Stomach smooth muscle (tissue), 2 donors: ENCODE data around the gene FHAD1.

Experiments
- H3K27ac ChIP-seq: one replicate; pipeline ENCODE4 v1.7.0; 2013; ENCODE audit warnings: mild to moderate bottlenecking, low read length, inconsistent platforms
- H3K27me3 ChIP-seq, 2 donors: one replicate each; pipeline ENCODE4 v1.7.0; 2013; ENCODE audit warnings: low read length in 2 of 2; ENCODE audit not compliant: insufficient read depth in 2 of 2, control insufficient read depth in 1 of 2
- H3K36me3 ChIP-seq, 2 donors: one replicate each; pipeline ENCODE4 v1.7.0; 2013; ENCODE audit warnings: low read length in 2 of 2; ENCODE audit not compliant: control insufficient read depth in 2 of 2, insufficient read depth in 2 of 2
- H3K4me1 ChIP-seq: one replicate; pipeline ENCODE4 v1.7.0; 2013; ENCODE audit warnings: low read length; ENCODE audit not compliant: control insufficient read depth, insufficient read depth
- H3K4me3 ChIP-seq, 2 donors: one replicate each; pipeline ENCODE4 v1.7.0; 2013; ENCODE audit warnings: low read length in 2 of 2
- H3K9ac ChIP-seq, 2 donors: one replicate each; pipeline ENCODE4 v1.7.0; 2013; ENCODE audit warnings: low read length in 2 of 2, mild to moderate bottlenecking in 1 of 2
- H3K9me3 ChIP-seq, 2 donors: one replicate each; pipeline ENCODE4 v1.7.0; 2013; ENCODE audit warnings: low read length in 2 of 2; ENCODE audit not compliant: control insufficient read depth in 2 of 2
- donor health status: healthy.
- donor health status: Pancreatic carcinoma.

FHAD1 gene

DNA sequence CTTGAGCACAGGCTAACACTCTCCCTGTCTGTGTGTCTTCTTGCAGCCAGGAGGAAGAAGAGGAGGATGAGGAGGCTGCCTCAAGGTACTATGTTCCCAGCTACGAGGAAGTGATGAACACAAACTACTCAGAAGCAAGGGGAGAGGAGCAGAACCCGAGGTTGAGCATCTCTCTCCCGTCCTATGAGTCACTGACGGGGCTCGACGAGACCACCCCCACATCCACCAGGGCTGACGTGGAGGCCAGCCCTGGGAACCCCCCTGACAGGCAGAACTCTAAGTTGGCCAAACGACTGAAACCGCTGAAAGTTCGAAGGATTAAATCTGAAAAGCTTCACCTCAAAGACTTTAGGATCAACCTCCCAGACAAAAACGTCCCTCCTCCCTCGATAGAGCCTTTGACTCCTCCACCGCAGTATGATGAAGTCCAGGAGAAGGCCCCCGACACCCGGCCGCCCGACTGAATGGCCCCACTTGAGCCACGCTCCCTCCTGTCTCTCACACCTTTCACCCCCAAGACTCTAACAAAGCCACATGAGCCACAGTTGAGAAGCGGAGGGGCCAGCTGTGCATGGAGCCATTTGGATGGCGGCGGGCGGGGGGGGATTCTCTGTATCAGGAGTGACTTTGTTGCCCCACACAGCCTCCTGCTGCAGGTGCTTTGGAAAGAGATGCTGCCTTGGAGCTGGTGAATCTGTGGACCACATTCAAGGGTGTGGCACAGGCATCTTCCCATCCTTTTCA is 27.6 kb upstream of the FHAD1 start:
- no peaks in the 10 kb centered on the region for H3K9me3 ChIP-seq
- peaks cover 7 to 17% of the 10 kb centered on the region in 2 donors for H3K36me3 ChIP-seq
- H3K4me3 ChIP-seq, result no peak overlapping the region
- H3K27me3 ChIP-seq, result no peaks in the 10 kb centered on the region
- no peak overlapping the region for H3K9ac ChIP-seq
- no peak overlapping the region for H3K27ac ChIP-seq
- H3K4me1 ChIP-seq, result peaks cover 26% of the 10 kb centered on the region

DNA sequence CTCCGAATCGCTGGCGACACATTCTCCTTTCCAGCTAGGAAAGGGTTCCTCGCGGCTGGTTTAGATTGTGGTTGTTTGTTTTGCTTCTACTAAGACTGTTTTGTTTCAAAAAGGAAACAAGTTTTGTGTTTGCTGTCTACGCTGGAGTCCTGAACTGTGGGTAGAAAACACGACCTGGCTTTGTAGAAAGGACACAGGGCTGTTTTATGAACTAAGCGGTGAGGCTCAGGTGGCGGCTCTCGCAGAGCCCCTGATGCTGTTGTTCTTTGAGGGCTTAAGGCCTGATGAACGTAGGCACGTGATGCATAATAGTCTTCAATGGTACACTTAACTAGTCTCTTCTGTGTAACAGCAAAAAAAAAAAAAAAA is 27.0 kb upstream of the FHAD1 start:
- Histone ChIP-seq H3K4me3 (no peak overlapping the region), H3K9ac (no peak overlapping the region)

GRCh38 chr1:15220825-15221431 is 26.1 kb upstream of the FHAD1 start:
- Histone ChIP-seq H3K27ac (no peak overlapping the region), H3K4me1 (peaks cover 13% of the 10 kb centered on the region), H3K9ac (no peak overlapping the region)

More for the DNA sequence above, 27.0 kb upstream of the FHAD1 start:
- H3K4me1 ChIP-seq, result peaks cover 20% of the 10 kb centered on the region
- H3K36me3 ChIP-seq, result peaks cover 7 to 17% of the 10 kb centered on the region in 2 donors
- H3K27ac ChIP-seq, result no peak overlapping the region
- no peaks in the 10 kb centered on the region for H3K9me3 ChIP-seq
- H3K27me3 ChIP-seq, result no peaks in the 10 kb centered on the region

GRCh38 chr1:15222653-15223303 is 24.2 kb upstream of the FHAD1 start:
- H3K9ac ChIP-seq, result no peak overlapping the region
- H3K4me1 ChIP-seq, result peaks cover 15% of the 10 kb centered on the region
- H3K4me3 ChIP-seq, result no peak overlapping the region
- H3K27me3 ChIP-seq, result no peaks in the 10 kb centered on the region
- H3K27ac ChIP-seq, result no peak overlapping the region
- no peaks in the 10 kb centered on the region for H3K9me3 ChIP-seq
- H3K36me3 ChIP-seq, result peaks cover 7 to 17% of the 10 kb centered on the region in 2 donors

More at GRCh38 chr1:15220825-15221431, 26.1 kb upstream of the FHAD1 start:
- Histone ChIP-seq H3K36me3 (peaks cover 7 to 17% of the 10 kb centered on the region in 2 donors), H3K9me3 (no peaks in the 10 kb centered on the region), H3K27me3 (no peaks in the 10 kb centered on the region), H3K4me3 (no peak overlapping the region)

DNA sequence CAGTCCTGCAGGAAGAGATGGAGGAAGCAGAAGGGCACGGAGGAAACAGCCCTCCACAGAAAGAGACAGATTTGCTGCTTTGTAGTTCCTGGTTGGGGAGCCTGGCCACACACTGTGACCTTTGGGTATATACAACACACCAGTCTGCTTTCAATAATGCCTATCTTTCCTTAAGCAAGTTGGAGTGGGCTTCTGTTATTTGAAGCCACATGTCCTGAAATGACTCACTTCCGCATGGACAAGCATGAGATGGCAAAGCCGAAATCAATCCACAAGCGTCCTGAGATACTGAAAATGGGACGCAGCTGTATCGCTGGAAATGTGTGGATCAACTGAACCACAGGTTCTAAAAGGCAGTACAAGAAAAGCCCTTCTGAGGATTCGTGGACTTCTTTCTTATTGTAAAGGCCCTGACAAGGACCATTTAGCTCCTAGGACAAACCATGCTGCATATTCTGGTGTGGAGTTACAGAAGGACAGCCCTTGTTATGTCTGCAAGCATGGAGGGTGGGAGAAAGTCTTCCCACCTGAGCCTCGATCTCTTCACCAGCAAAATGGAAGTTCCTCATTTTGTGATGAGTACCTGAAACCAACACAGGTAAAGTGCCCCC is 22.7 kb upstream of the FHAD1 start:
- H3K27ac ChIP-seq, result no peak overlapping the region
- peaks cover 4 to 16% of the 10 kb centered on the region in 2 donors for H3K36me3 ChIP-seq
- H3K27me3 ChIP-seq, result no peaks in the 10 kb centered on the region
- H3K4me3 ChIP-seq, result no peak overlapping the region
- H3K9ac ChIP-seq, result no peak overlapping the region
- no peaks in the 10 kb centered on the region for H3K9me3 ChIP-seq
- peaks cover 12% of the 10 kb centered on the region for H3K4me1 ChIP-seq

DNA sequence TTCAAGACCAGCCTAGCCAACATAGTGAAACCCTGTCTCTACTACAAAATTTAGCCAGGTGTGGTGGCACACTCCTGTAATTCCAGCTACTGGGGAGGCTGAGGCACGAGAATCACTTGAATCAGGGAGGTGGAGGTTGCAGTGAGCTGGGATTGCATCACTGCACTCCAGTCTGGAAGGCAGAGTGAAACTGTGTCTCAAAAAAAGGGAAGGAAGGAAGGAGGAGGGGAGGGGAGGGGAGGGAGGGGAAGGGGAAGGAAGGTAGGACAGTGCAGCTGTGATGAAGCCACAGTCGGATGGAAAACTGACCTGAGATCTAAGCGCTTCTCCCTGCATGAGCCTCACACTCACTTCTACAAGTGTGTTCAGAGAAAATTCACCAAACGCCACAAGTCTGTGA is 22.0 kb upstream of the FHAD1 start:
- H3K9me3 ChIP-seq, result no peaks in the 10 kb centered on the region
- H3K4me3 ChIP-seq, result no peak overlapping the region
- no peak overlapping the region for H3K27ac ChIP-seq
- H3K36me3 ChIP-seq, result peaks cover 1 to 10% of the 10 kb centered on the region in 2 donors
- no peaks in the 10 kb centered on the region for H3K27me3 ChIP-seq
- peaks cover 10% of the 10 kb centered on the region for H3K4me1 ChIP-seq
- H3K9ac ChIP-seq, result no peak overlapping the region

GRCh38 chr1:15225461-15225860 is 21.6 kb upstream of the FHAD1 start:
- H3K9me3 ChIP-seq, result no peaks in the 10 kb centered on the region
- peaks cover 10% of the 10 kb centered on the region for H3K4me1 ChIP-seq
- H3K27me3 ChIP-seq, result no peaks in the 10 kb centered on the region
- H3K36me3 ChIP-seq, result peaks cover 0 to 8% of the 10 kb centered on the region in 2 donors
- no peak overlapping the region for H3K9ac ChIP-seq
- H3K27ac ChIP-seq, result no peak overlapping the region
- no peak overlapping the region for H3K4me3 ChIP-seq

DNA sequence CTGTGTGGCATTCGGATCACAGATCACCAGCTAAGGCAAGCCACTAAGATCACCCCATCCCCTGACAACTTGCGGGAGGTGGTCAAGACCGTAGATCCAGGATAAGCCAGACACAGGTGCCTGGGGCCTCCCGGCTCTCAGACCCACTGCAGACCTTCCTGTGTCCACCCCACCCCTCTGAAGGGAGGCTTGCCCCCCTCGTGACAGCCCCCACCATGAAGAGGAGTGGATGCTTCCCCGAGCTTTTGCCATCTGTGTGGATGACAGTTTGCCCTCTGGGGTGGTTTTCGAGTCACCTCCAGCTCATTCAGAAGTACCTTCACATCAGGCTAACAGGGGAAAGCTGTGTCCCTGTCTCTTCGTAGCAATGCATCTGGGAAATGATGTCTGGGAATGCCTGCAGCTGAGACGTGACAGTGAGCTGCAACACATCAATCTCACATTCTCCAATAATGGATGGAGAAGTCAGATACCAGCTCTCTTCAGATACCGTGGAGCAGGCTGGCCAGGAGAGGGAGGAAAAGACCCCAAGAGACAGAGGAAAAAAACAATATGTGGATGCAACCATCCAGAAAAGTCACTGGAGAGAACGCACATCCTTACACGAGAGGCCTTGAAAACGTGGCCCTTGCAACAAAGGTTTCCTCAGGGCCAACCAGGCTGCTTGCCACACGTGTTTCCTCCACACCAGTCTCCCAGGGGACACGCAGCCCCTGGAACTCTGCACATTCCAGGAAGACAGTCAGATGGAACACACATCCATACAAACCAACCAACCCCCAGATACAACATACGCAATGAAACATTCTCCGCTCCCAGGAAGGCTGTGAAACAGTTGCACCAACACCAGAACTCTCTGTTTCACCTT is 20.4 kb upstream of the FHAD1 start:
- no peaks in the 10 kb centered on the region for H3K27me3 ChIP-seq
- no peak overlapping the region for H3K4me3 ChIP-seq
- H3K36me3 ChIP-seq, result peaks cover 0 to 3% of the 10 kb centered on the region in 2 donors
- no peak overlapping the region for H3K27ac ChIP-seq
- no peak overlapping the region for H3K9ac ChIP-seq
- peaks cover 4% of the 10 kb centered on the region for H3K4me1 ChIP-seq
- H3K9me3 ChIP-seq, result no peaks in the 10 kb centered on the region

DNA sequence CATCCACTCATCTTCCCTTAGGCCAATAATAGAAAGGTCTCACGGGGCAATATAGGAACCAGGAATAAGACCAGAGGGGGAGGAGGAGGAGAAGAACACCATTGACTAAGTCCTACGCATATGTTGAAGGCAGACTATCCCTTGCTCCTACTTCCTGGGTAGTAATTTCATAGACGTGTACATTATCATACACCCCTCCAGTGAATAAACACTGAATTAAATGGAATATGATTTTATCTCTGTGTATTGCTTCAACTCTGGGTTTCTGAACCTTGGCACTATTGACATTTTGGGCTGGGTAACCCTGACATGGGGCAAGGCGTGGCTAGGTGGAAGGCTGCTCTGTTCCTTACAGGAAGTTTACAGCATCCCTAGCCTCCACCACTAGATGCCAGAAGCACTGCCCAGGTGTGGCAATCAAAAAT is 17.3 kb upstream of the FHAD1 start:
- Histone ChIP-seq H3K9ac (no peak overlapping the region), H3K9me3 (no peaks in the 10 kb centered on the region), H3K4me1 (peaks cover 2% of the 10 kb centered on the region), H3K36me3 (no peaks in the 10 kb centered on the region), H3K27me3 (no peaks in the 10 kb centered on the region), H3K4me3 (no peak overlapping the region), H3K27ac (no peak overlapping the region)

DNA sequence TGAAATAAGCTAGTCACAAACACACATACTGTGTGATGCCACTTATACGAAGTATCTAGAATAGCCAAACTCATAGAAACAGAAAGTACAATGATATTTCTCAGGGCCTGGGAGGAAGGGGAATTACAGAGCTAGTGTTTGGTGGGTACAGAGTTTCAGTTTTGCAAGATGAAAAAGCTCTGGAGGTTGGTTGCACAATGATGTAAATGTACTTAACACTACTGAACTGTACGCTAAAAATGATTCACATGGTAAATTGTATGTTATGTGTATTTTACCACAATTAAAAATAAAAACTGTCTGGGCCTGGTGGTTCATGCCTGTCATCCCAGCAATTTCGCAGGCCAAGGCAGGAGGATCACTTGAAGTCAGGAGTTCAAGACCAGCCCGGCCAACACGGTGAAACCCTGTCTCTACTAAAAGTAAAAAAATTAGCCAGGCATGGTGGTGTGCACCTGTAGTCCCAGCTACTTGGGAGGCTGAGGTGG is 15.3 kb upstream of the FHAD1 start:
- Histone ChIP-seq H3K4me3 (no peak overlapping the region), H3K36me3 (no peaks in the 10 kb centered on the region), H3K4me1 (peaks cover 2% of the 10 kb centered on the region), H3K9ac (no peak overlapping the region), H3K27ac (no peak overlapping the region), H3K9me3 (no peaks in the 10 kb centered on the region), H3K27me3 (no peaks in the 10 kb centered on the region)
